HG03045 (cell line): ENCODE data around the gene REEP5.
"Not testable (repeated sequence)": the region's sequence is repeated elsewhere in the genome, so short reads cannot be mapped to it uniquely, and the experiment has no call there.

ENCODE experiments used
- ATAC-seq: cut with Tn5 transposase; IDR thresholded peaks from one replicate; pipeline ENCODE4 v1.9.1; 2021; ENCODE audit warnings: mild to moderate bottlenecking, moderate library complexity; ENCODE audit not compliant: unreplicated experiment

Gene REEP5

DNA sequence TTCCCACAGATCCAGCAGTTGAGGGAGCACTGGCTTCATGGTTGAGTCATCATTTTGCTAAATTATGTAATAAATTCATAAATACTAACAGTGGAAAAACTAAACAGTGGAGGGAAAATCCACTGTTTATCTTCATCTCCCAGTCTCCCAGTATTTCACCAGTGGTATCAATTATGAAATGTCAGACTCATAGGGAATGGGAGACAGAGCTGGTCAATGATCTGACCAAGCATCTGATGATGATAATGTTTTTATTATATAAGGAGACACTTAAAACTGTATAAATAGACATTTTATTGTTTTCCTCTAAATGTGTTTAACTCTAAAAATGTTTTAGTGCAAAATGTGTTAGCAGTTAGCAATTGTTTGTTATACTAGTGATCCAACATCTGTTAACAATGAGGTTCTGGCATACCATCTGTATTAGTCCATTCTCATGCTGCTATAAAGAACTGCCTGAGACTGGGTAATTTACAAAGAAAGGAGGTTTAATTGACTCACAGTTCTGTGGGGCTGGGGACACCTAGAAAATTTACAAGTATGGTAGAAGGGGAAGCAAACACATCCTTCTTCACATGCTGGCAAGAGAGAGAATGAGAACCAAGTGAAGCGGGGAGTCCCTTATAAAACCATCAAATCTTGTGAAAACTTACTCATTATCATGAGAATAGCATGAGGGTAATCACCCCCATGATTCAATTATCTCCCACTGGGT is 11.8 kb upstream of the REEP5 start:
- no peak for ATAC-seq

DNA sequence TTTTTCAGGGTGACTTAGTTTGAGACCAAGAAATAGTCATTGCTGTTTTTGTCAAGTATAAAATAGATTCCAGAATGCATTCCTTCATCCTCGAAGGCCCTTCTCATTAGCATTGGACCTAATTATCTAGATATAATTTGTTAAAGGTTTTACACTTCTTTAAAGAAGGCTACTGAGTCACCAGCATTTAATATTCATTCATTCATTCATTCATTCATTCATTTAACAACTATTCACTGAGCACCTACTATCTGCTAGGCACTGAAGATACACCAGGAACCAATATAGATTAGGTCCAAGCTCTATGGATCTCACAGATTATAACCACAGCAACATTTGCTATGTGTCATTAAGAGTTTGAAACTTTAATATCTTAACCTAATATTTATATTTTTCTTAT is 11.1 kb upstream of the REEP5 start:
- ATAC-seq: no peak

DNA sequence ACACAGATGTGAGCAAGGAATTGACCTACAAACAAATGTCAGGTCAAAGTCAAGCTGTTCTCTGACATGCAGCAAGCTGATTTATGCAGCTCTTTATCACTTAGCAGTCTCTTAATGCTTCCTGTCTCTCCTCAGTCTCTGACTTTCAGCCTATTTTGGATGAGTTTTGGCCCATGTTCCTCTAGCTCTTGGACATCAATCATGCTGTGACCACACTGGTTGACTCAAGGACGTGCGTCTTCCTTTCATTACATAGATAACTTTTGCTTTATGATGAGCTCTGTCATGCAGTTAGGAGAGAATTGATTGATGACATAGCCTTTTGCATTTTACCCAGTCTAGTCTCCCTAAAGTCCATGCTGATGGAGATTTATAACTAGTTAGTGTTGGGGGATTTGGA is 9.4 kb upstream of the REEP5 start:
- no peak for ATAC-seq

DNA sequence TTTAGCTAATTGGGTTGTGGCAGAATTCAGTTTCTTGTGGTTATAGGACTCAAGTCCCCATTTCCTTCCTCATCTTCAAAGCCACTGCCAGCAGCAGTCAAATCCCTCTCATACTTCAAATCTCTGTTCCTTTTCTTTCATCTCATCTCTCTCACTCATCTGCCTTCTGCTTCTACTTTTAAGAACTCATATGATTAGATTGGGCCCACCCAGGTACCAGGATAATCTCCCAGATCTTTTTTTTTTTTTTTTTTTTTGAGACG is 8.0 kb upstream of the REEP5 start:
- ATAC-seq: peak; percentile 27

DNA sequence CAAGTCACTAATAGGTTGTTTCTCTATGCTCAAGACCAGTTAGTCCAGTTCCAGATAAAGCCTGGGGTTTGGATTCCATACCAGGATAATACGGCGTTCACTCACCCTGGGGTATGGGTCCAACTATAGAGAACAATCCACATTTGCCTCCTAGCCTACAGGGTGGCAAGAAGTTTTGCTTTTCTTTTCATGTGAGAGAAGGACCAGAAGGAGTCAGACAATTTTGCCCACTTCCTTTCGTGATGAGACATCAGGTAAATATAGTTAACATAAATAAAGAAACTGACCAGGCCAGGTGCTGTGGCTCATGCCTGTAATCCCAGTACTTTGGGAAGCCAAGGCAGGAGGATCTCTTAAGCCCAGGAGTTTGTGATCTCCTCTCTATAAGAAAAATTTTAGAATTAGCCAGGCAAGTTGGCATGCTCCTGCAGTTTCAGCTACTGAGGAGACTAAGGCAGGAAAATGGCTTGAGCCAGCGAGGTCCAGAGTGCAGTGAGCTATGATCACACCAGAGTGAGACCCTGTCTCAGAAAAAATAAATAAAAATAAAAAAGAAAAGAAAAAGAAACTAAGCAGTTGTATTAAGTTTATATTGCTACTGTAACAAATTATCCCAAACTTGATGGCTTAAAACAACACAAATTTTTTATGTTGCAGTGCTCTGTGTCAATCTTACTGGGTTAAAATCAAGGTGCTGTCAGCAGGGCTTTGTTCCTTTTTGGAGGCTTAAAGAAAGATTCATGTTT is 7.5 kb upstream of the REEP5 start:
- peak; percentile 71 for ATAC-seq

DNA sequence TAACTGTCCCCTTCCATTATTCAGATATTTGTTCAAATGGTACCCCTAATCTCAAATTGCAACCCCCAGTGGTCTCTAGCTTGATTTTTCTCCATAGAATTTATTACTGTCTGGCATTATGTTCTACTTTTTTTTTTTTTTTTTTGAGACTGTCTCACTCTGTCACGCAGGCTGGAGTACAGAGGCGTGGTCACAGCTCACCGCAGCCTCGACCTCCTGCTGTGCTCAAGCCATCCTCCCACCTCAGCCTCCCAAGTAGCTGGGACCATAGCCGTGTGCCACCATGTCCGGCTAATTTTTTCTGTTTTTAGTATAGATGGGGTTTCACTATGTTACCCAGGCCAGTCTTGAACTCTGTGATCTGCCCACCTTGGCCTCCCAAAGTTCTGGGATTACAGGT is 2.0 kb upstream of the REEP5 start:
- no peak for ATAC-seq

DNA sequence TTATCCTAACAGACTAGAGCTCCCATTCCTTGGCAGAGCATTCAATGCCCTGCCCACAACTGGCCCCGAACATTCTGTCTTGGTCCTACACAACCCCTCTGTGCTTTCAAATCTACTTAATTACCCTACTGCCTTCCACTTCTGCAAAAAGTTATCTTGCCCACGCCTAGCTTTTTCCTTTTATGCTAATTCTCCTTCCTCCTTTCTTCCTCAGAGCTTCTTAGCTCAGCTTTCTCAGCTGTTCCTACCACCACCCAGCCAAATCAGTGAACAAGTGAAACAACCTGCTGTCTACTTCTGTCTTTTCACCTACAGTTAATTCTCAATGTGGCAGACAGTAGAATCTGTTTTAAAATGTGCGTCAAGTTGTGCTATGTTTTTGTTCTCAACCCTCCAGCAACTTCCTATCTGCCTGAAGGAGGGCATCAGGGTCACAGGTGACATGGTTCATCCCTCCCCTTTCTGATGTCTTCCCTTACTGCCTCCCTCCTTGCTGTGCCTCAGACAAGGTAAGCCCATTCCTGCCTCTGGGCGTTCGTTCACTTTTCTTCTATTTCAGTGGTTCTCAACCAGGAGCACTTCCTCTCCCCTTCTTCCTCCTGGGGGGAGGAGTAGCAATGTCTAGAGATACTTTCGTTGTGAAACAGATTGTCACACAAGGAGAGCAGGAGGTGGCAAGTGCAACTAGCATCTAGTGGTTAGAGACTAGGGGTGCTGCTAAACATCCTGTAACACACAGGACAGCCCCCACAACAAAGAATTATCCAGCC is 1.3 kb upstream of the REEP5 start:
- peak; percentile 29 for ATAC-seq

DNA sequence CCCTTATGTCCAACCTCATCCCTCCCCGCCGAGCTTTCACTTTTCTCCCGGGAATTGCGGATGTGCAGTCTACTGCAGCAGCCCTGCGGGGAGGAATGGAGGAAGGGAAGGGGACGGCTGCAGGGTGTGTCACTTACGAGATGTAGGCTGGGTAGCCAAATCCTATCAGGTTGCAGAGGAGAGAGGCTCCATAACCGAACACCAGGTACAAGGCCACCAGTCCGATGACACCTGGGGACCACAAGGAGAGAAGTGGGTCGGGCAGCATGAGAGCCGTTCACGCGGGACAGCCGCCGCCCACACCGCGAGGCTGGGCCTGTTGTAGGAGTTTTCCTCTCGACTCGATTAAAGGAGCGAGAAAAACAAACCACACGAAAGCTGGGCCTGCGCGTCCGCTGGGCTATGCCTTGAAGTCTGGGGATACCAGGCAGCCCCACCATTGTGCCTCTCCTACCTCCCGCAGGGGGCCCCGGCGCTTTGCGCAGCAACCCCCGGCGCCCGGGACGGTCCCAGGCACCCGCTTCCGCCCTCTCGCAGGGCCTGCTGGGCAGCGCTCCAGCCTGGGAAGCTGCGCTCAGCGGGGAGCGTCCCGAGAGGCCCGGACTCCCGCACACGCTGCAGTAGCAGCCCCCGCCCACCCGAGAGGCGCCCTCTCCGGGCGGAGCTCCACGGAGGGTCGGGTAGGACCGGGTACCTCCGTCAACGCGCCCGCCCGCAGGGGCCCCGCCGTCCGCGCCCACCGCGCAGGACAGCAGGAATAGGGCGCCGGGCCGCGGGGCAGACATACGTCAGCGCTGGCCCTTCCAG is 798 bp downstream of the REEP5 start:
- peak; percentile 42 for ATAC-seq

DNA sequence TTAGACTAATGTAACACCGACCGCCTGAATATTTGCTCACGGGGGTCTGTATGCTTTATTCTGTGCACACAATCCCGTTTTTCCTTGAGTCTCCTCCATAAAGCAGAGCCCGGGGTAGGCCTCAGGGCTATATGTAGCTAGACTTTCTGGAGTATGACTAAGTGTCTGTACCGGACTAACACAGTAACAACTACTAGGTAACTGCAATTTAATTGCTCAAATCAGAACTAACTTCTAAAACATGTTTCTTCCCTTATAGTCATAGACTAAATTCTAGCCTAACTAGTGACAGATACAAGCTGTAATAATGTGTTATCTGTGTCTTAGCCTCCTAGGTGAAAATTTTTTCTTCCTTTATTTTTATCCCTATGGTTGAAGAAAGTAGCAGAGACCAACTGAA is 2.1 kb downstream of the REEP5 start:
- no peak for ATAC-seq

DNA sequence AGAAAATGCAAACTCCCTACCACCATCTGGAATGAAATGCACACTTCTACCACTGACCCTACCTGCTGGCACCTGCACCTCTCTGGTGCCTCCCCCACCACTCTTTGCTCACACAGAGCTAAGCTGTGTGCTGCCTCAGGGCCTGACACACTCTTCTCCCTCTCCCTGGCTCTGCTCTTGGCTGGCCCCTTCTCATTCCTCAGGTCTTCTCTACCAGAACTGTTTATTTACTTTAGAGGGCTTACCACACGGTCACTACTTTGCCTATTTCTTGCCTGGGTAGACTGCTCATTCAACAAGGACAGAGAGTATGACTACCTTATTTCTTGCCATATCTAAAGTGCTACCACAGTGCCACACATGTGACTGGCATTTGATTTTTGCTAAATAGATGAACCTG is 3.3 kb downstream of the REEP5 start:
- ATAC-seq: no peak

DNA sequence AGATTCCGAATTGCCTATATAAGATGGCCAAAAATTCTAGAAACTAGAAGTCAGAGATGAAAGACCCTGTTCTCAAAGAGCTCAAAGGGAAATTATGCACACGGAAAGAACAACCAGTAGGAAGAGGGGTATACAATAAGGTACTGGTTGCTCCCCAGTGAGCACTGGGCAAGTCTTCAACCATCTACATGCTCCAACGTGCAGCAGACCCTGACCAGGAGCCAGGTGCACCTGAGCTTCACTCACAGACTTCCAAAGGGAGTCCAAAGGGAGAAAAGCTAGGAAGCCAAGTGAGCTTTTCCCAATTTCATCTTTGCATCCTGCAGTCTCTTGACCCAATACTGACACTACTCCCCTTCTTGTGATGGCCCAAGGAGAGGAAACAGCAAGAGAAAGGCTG is 3.9 kb downstream of the REEP5 start:
- no peak for ATAC-seq

DNA sequence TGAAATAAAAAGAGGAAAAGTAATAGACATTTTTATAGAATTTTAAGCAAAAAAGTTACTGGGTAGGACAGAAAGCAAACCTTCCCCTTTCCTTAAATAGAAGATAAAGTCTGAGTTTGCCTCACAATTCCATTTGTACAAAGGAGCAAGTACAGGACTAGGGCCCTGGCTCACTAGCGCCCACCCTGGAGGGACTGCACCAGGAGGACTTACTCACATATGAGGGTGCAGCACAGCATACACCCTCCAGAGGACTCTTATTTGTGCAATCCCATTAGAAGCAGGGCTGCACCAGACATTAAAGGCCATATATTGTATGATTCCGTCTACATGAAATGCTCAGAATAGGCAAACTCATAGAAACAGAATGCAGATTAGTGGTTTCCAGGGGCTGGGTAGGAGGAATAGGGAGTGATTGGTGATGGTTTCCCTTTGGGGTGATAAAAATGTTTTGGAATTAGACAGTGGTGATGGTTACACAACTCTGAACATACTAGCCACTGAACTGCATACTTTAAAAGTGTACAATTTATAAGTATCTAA is 4.5 kb downstream of the REEP5 start:
- ATAC-seq: no peak

DNA sequence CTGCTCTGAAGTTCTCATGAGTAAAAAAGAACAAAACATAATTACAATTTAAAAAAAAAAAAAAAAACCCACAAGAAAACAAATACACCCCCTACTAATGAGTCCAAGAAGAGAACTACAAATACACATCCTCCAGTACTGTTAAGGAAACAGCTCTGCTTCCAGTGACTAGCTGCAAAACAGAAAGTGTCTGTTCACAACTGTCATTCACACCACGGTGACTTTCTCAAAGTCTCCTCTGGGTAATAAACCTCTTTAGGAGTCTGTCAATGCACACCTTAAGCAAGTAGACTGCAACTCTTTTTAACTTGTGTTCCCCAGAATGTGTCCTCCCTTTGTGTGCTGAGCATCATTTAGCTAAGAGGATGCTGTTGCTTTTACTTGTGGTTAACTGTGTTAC is 6.2 kb downstream of the REEP5 start:
- ATAC-seq: no peak

DNA sequence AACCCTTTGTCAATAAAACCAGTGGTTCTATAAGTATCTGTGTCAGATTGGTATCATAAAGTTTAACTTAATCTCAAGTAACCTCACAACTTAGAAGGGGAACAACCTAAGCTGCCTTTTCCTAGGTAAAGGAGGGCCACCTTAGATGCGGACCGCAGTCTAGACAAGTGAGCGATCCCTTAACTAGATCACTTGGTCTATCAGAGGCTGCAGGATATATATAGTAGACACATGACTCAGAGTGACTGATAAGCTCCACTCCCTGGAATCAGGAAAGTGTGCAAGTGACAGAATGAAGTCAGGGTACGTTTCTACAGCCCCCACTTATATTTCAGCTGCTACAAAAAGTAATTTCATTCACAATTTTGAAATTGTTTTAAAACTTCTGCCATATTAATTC is 7.4 kb downstream of the REEP5 start:
- ATAC-seq: no peak

DNA sequence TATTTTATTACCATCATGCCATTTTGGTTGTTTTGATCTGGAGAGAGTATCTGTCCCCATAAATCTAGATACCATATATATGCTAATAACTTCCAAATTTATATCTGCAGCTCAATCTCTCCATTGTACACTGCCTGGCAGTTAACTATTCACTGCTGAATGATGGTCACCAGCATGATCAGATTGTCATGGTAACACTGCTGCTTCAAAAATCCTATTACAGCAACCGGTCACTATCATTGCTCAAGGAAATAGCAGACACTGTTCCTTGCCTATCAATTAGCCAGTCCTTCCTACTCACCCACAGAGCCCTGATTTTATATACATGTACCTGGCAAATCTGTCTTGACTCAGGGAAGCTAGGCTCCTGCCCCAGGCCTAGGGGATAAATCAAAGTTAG is 11.5 kb downstream of the REEP5 start:
- ATAC-seq: no peak

DNA sequence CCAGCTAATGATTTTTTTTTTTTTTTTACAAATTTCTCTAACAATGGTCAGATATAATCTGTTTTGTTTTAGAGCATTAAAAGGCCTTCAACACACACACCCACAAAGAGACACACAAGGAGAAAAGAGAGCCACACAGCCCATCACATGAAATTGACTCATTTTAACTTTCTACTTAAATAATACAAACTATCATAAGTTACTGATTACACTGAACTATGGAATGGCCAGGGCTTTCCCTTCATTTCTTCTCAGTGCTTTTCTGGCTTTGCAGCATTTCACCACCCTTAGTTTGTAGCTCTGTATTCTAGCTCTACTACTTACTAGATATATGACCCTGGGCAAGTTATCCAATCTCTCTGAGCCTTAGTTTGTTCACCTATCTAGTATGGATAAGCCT is 13.2 kb downstream of the REEP5 start:
- ATAC-seq: no peak

DNA sequence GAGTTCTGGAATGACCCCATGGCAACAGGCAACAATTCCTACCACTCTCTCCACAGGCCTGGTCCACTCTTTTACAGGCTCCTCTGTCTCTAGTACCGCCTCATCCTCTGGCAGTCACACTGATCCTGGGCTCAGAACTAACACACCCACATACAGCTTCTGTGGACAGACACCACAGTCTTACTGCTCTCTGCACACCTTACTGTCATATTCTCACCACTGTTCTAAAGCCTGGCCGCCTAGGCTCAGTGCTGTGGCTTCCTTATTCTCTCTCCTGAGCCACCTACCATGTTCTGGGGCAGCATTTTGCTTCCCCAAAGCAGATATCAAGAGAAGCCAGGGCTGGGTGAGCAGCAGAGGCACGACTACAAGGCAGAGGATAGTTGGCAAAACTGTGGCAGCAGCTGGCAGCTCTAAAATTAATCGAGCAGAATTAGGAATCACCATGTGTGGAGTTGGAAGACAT is 14.8 kb downstream of the REEP5 start:
- no peak for ATAC-seq

DNA sequence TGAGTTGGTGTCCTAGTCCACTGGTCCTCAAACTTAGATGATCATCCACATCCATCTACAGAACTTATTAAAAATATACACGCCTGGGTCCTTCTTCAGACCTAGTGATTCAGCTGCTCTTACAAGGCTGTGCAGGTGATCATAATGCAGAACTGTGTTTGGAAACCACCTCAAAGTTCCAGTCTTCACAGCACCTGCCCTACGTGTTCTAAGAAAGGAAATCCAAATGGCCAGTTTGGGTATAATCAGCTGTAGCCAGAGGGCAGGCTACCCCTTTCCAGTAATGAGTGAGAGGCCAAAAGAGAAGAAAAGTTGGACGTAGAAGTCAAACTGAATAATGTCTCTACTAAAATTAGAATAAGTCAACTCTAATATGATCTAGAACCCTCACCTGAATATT is 15.4 kb downstream of the REEP5 start:
- no peak for ATAC-seq

DNA sequence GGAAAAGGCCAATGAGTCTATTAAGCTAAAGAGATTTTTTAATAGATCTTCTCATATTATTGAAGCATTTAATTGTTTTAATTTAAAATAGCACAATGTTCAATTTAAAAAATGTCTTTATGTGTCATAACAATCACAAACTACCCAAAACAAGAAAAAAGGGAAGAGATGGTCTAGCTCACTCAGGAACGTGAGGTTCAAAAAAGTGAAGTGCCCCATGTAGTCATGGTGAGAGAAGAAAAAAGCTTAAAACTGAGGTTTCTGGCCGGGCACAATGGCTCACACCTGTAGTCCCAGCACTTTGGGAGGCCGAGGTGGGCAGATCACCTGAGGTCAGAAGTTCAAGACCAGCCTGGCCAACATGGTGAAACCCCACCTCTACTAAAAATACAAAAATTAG is 17.0 kb downstream of the REEP5 start:
- ATAC-seq: not testable (repeated sequence)

DNA sequence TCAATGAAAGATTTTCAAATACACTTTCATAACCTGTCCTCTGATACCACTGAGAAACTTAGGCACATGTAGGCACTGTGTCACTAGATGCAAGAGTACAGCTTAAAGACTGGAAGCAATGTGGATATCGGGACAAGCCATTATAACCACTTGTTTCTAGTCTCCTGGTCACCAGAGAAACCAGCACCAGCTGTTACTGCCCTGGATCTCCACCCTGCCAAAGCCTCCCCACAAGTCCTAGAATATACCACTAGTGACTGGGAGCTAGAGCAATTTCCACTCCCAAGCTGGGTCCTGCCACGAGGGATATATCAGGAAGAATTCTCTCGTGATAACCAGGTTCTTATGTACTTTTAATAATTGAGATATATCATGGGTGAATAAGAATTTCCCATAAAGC is 19.5 kb downstream of the REEP5 start:
- ATAC-seq: no peak

DNA sequence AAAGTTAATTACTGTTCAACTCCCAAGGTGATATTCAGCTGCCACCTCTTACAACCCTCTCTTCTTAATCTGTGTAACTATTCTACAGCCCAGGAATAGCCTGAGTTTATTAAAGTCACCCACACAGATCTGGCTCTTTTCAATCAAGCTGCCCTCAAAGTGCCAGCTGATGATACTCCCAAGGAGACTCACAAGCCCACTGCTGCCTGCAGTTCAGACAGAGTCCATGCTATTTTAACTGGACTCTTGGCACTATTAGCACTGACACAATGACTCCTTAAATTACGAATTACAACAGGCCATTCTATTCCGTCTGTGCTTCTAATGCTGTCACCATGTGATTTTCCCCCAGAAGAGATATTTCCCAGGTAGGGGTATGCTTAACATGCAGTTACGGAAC is 26.3 kb downstream of the REEP5 start:
- ATAC-seq: no peak
